Erythroblast (primary cell): ENCODE data around the gene ZNF22.
"Not testable (repeated sequence)": the region's sequence is repeated elsewhere in the genome, so short reads cannot be mapped to it uniquely, and the experiment has no call there.

ENCODE experiments used
- DNase-seq, 2 experiments: peaks; one replicate each; lab custom pipeline; 2025; lab: John Stamatoyannopoulos, UW
- GATA1 ChIP-seq: IDR thresholded peaks from 2 replicates; pipeline ENCODE4 v1.6.1; 2011; ENCODE audit warnings: low read depth, mild to moderate bottlenecking, control low read depth, low read length, moderate library complexity
- POLR2A ChIP-seq: IDR thresholded peaks from 2 replicates; pipeline ENCODE4 v1.6.1; 2011; ENCODE audit warnings: mild to moderate bottlenecking, low read length

The ZNF22 gene

DNA sequence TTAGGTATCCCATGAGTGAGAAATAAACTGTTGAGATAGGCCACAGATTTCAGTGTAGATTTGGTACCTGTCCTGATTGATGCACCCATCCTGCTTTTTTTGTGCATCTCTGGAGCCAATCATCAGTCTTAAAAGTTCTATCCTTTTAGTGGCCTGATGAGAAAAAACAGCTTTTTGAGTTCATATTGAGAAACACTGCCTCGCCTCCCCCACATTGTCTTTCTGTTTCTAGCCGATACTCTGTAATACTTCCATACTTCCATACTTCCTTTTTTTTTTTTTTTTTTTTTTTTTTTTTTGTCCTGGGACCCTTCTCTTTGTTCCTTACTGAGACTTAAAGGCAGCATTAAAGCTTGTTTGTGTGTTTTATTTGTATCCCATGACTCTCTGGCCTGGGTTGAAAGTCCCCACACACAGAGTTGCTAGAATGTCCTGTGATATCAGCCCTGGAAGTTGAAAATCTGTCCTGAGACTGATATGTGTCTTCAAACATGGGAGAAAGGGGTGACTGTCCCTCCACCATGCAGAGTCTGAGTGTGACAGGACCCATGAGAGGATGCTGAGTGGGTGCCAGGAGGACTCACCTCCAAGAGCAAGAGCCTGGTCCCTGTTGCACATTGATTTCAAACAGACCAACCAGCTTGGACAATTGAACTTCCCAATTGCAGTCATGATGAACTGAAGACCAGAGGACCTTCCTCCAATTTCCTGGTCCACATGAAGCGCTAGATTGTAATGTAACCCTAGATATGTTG, 5.7 kb downstream of the ZNF22 start:
- no peak for TF ChIP-seq POLR2A
- no peak for TF ChIP-seq GATA1
- DNase-seq = no peak

DNA sequence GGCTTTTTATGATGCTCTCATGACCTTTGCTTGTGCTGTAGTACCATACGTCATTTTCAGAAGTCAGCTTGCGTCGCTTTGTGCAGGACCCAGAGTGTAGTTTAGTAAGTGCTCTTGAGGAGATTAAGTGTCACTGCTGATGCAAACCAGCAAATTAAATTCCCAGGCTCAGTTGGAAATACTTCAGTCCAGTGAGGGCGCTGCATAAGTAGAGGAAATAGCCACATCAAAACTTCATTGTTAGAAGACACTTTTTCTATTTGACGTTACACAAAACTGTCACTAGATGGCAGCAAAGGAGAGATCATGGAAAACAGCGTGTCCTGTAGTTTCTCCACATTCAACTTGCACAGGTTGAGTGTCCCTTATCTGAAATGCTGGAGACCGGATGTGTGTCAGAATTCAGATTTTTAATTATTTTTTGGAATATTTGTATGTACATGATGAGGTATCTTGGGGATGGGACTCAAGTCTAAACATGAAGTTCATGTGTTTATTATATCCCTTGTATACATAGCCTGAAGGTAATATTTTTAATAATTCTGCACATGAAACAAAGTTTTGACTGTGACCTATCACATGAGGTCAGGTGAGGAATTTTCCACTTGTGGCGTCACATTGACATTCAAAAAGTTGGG, 7.9 kb downstream of the ZNF22 start:
- peak; percentile 85 for DNase-seq
- TF ChIP-seq POLR2A (no peak), GATA1 (no peak)

DNA sequence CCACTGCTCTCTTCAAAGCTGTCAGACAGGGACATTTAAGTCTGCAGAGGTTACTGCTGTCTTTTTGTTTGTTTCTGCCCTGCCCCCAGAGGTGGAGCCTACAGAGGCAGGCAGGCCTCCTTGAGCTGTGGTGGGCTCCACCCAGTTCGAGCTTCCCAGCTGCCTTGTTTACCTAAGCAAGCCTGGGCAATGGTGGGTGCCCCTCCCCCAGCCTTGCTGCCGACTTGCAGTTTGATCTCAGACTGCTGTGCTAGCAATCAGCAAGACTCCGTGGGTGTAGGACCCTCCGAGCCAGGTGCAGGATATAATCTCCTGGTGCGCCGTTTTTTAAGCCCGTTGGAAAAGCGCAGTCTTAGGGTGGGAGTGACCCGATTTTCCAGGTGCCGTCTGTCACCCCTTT, 13.8 kb downstream of the ZNF22 start:
- not testable (repeated sequence) for DNase-seq

DNA sequence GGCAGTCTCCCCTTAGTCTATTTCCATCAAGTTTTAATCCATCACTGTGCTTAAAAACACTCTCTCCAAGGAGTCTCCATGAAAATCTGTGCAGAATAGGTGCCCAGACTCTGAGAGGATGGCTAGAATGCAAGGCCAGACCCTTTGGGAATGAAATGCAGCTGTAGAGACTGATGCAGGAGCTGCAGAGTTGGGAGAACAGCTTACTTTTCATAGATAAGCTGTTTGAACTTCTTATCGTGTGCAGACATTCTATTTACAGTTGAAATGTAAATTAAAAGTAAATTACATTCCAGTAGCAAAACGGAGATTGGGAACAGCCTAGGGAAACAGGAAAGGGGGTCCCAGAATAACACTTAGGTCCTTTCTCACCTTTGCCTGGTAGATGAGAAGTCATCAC, 14.9 kb downstream of the ZNF22 start:
- DNase-seq = no peak
- no peak for TF ChIP-seq POLR2A
- TF ChIP-seq GATA1 = no peak

DNA sequence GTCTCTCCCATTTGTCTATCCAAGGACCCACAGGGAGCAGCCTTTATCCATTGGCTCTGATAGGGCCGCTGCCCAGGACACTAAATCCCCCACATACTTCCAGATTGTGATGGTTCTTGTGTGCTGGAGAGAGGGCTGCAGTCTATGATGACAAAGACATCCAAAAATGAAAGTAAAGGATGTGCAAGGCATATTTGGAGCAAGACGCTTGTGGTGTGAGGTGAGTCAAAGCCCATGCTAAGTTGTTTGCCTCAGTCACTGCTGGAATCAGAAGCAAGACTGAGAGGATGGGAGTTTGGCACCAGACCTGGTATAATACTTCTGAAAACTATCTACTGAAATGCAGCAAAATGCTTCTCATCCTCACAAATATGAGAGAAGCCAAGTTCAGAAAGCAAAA, 22.7 kb downstream of the ZNF22 start:
- DNase-seq = no peak
- no peak for TF ChIP-seq GATA1
- no peak for TF ChIP-seq POLR2A

DNA sequence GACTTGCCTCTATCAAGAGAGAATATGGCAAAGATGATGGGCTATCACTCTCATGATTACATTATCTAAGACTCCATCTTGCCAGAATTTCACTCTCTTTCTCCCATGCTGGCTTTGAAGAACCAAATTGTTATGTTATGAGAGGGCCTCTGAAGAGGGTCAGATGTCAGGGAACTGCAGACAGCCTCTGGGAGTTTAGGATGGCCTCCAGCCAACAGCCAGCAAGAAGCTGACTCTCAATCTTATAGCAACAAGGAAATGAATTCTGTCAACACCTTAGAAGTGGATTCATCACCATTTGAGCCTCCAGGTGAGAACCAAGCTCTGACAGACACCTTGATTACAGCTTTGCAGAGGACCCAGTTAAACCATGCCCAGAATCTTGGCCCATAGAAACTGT, 33.6 kb downstream of the ZNF22 start:
- no peak for TF ChIP-seq POLR2A
- no peak for TF ChIP-seq GATA1
- no peak for DNase-seq

DNA sequence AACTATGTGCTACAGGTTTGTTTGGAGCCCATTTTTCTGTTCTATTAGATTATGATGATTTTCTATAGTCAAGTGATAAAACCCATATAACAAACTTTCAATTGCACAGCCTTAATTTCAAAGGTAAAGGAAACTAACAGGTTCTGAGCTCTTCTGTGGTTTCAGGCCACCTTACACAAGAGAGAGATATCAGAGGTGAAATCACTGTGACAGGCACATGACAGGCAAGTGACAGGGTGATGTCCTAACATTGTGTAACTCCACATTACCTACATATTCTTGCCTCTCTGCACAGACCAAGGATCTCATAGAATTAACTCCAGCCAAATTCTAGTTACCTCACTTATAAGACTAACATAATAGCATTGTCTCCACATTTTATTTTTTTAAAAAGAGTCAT, 35.0 kb downstream of the ZNF22 start:
- no peak for DNase-seq
- TF ChIP-seq GATA1 (no peak), POLR2A (no peak)

DNA sequence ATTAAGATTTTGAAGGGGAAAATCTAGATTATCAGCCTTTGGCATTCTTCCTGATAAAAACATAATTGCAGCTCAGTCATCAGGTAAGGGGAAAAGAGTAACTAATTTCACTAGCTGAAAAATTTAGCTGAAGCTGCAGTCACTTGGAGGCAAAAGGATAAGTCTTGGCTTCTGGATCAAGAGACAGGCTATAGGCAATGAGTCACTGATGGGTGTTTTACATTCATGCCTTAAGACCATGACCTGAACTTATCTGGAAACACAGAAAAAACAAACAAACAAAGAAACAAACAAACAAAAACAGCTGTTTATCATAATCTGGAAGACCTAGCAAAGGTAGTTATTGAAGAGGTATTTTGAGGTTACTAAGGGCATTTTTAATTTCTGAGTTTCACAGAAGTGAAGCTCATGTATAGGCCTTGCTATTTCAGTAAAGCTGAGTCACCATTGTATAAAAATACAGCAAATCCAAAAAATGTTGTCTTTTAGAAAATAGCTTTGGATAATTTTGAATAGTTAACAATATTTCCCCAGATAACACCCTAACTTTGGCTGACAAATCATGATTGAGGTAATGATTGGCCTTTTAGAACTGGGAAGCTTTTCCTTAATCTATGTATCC, 40.3 kb downstream of the ZNF22 start:
- DNase-seq = no peak
- TF ChIP-seq GATA1 (no peak), POLR2A (no peak)

DNA sequence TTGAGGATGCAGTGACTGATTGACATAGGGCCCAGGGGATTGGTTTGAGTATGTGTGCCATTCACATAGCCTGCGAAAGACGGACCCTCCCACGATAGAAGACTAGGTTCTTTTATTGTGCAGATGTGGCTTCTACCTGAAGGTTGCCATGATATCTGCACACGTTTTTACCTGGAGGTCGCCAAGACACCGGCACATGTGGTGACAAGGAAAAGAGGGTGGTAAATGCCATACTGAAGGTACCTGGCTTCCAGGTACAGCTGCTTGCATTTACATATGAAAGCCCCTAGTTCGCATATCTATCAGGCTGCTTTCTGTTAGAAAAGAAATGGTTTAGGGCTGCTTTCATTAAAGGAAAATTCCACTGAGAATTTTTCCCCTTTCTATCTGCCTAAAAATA, 43.6 kb downstream of the ZNF22 start:
- DNase-seq = no peak
- no peak for TF ChIP-seq POLR2A
- no peak for TF ChIP-seq GATA1

DNA sequence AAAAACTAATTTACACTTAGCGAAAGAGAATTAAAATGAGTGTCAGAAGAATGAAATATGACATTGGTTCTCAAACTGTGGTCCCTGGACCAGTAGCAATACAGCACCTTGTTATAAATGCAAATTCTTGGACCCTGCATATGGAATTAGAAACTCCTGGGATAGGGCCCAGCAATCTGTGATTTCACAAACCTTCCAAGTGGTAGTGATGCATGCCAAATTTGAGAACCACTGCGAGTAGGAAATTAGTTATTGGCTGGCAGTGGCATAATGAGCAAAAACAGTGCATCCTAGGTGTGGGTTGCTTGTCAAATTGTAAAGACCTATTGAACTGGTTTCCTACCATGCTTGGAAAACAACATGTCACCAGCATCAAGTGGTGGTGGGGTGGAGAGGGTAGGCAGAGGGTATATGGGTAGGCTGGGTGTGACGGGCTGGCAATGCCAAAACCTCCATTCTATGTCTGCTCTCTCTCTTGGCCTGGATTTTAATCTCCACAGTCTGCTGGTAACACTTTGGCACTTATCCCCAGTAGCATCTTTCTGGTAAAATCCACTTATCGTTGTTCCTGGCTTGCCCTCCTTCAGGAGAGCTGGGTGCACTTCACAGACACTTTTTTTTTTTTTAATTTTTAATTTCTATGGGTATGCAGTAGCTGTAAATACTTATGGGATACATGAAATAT, 50.0 kb downstream of the ZNF22 start:
- no peak for TF ChIP-seq POLR2A
- TF ChIP-seq GATA1 = no peak
- DNase-seq = no peak

DNA sequence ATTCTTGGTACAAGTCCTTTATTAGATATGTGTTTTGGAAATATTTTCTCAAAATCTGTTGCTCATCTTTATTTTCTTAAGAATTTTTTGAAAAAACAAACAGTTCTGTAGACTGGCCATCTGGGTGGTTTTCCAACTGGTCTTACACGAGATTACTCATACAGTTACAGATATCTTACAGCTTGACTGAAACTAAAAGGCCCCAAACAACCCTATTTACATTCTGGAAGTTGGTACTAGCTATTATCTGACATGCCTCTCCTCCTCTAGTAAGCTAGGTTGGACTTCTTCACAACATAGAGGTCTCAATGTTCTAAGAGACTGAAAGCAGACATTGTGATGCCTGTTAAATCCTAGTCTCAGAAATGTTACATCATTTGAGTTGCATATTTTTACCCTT, 52.0 kb downstream of the ZNF22 start:
- TF ChIP-seq GATA1 (no peak), POLR2A (no peak)

DNA sequence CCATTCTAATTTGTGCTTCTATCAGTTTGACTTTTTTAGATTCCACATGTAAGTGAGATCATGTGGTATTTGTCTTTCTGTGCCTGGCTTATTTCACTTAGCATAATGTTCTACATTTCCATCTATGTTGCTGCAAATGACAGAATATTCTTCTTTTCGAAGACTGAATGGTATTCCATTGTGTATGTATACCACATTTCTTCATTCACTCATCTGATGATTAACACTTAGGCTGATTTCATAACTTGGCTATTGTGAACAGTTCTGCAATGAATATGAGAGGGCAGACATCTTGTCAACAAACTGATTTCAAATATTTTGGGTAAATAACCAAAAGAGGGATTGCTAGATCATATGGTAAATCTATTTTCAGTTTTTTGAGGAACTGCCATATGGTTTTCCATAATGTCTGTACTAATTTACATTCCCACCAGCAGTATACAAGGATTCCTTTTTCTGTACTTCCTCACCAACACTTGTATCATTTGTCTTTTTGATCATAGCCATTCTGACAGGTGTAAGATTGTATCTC, 52.9 kb downstream of the ZNF22 start:
- DNase-seq = no peak
- TF ChIP-seq GATA1 (no peak), POLR2A (no peak)

More for the DNA sequence above, 52.0 kb downstream of the ZNF22 start:
- no peak for DNase-seq
